ENCODE data around the gene KDM7A.
"Not testable (repeated sequence)": the region's sequence is repeated elsewhere in the genome, so short reads cannot be mapped to it uniquely, and the experiment has no call there.

KDM7A gene

GRCh38 chr7:140201393-140201792, 24.6 kb upstream of the KDM7A start:
- DNase-seq, result no peak

DNA sequence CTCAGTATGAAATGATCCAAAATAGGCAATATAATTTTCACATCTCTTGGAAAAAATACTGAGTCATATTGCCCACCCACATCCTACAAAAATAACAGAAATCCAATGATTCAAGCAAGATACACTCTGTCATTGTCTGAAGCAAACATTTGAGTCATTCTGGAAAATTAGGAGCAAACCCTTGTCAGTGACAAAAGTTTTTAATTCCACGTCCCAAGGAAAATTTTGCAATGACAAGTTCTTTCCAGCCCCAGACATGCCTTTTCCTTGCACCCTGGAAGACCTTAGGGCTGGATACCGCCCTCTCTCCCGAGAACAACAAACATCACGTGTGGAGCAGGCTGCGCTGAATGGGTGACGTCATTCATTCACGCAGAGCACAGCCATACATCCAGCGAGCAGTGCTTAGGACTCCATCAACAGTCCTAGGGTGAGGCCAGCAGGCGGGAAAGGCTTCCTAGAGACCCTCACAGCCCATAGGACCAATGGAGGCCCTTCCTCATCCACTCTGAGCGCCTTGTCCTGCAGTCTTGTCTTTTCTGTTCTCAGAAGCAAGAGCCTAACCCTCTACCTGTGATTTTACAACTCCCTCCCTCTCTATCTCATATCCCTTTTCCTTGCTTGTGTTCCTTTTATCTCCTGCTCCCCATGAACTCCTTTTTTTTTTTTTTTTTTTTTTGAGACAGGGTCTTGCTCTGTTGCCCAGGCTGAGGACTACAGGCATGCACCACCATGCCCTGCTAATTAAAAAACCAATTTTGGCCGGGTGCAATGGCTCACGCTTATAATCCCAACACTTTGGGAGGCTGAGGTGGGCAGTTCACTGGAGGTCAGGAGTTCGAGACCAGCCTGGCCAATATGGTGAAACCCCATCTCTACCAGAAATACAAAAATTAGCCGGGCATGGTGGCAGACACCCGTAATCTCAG, 23.5 kb upstream of the KDM7A start:
- no peak for DNase-seq

DNA sequence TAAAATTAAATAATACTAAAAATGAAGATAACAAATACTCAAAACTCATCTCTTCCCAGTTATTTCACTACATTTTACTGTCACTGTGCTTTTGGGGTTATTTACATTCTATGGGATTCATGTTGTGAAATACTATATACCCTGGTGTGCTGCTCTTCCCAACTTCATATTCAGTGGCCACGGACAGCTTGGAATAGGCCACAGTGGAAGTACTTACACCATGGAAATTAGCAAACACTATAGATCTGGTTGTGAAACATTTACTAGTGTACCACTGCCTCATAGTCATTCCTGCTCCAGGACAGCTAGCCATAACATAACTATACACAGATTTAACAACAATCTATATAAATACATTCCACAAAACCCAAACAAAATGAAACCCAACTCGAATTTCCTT, 21.2 kb upstream of the KDM7A start:
- DNase-seq, result no peak

DNA sequence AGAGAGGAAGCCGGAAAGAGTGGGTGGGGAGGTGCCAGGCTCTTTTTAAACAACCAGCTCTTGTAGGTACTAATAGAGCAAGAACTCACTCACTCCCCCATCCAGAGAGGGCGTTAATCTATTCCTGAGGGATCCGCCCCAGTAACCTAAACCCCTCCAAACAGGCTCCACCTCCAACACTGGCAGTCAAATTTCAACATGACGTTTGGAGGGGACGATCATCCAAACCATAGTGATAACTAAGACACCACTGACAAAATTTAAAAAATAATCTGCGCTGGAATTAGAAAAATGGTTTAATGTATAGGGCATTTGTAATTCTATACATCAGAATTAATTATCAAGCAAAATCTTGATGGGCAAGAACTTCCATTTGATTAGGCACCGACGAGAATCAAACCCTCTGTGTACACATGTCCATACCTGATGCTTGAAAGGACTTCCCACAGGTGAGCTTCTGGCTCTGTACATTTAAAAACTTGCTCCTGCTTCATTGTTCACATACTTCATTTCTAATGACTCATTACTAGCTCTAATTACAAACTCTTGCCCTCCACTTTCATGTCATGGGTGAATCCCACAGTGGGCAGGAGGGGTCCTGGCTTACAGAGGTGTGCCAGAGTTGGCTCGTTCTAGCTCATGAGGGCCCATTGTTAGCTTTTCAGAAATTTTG, 20.6 kb upstream of the KDM7A start:
- DNase-seq, result no peak

DNA sequence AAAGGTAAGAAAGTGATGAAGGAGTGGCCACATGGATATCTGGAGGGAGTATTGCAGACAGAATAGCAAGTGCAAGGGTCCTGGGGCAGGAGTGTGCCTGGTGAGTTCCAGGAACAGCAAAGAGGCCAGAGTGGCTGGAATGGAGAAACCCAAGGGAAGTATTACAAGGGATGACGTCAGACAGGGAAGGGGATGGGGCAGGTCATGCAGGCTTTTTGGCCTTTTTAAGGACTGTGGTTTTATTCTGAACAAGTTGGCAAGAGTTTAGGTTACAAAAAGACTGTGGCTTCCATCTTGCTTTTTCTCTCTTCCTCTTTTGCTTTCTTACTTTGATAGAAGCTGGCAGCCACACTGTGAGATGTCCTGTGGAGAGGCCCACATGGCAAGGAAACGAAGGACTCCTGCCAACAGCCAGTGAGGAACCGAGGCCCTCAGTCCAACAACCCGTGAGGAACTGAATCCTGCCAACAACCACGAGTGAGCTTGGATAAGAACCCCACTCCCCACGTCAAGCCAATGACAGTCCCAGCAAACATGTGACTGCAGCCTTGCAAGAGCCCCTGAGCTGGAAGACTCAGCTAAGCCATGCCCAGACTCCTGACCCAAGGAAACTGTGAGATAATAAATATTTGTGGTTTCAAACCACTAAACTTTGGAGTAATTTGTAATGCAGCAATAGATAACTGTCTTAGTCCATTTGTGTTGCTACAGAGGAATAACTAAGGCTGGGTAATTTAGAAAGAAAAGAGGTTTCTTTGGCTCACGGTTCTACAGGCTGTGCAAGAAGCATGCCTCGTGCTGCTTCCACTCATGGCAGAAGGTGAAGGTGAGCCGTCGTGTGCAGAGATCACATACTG, 19.8 kb upstream of the KDM7A start:
- no peak for DNase-seq

GRCh38 chr7:140195859-140196258, 19.1 kb upstream of the KDM7A start:
- no peak for DNase-seq

DNA sequence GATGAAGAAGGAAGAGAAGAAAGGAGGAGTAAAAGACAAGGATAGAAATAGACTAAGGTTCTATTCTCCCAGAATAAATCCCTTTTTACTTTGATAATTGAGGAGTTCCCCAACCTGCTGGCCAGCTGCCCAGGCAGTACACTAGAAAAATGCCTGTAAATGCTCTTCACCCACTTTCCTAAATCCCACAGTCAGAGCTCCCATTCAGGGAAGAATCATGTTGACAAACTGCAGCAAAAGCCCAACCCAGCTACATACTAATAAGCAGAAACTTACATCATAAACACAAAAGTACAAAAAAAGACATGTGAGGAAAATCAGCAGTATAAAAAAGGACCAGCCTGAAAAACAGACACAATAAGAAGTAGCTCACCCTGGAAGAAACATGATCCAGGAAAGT, 15.8 kb upstream of the KDM7A start:
- no peak for DNase-seq

- no peak for DNase-seq
Observed at GRCh38 chr7:140192176-140192575, 15.4 kb upstream of the KDM7A start.

- no peak for DNase-seq
Observed at GRCh38 chr7:140190588-140190987, 13.8 kb upstream of the KDM7A start.

- DNase-seq, result no peak
Observed at GRCh38 chr7:140189917-140190316, 13.1 kb upstream of the KDM7A start.

DNA sequence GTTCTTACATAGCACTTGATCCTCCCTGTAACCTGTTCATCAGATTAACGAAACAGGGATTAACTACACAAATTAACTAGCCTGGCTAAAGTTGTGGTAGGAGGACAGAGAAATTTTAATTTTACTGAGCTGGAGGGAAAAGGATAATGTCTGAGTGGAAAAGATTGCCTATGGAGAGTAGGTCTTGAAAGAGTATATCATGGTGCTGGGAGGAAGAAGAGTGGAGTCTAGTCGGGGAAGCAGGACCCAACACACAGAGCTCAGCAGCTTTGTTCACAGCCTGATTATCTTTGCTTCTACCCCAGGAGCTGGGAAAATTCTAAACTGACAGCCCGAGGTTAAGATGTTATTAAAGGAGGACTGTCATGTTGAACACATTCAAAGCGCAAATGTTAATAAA, 6.1 kb upstream of the KDM7A start:
- DNase-seq, result no peak

DNA sequence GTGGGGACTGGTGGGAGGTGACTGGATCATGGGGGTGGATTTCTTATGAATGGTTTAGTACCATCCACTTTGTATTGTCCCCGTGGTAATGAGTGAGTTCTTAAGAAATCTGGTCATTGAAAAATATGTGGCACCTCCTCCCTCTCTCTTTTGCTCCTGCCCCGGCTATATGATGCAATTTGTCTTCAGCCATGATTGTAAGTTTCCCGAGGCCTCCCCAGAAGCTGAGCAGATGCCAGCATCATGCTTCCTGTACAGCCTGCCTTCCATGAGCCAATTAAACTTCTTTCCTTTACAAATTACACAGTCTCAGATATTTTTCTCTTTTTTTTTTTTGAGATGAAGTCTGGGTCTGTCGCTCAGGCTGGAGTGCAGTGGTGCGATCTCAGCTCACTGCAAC, 2.6 kb upstream of the KDM7A start:
- no peak for DNase-seq

DNA sequence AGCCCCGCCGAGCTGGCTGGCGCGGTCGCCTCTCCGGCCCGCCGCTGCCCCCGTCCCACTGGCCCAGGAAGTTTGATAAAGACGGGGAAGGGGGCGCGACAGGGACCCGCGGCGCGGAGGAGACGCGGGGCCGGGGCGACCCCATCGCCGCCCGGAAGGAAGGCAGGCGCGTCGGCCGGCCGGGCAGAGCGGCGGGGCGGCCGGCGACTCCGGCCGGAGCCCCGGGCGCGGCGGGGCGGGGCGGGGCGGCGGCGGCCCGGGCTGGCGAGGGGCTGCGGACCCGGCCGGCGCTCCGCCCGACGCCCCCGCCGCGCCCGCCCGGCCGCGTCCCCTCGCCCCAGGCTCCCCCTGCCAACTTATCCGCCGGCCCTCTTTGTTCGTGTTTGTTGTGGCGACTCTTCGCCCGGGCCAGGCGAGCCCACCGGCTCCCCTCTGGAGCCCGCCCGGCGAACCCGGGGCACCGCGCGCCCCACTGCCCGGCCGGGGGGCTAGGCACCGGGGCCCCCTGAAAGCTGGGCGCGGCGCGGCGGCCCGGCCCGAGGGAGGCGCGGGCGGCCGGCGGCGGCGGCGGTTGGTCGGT, 571 bp downstream of the KDM7A start:
- no peak for DNase-seq

DNA sequence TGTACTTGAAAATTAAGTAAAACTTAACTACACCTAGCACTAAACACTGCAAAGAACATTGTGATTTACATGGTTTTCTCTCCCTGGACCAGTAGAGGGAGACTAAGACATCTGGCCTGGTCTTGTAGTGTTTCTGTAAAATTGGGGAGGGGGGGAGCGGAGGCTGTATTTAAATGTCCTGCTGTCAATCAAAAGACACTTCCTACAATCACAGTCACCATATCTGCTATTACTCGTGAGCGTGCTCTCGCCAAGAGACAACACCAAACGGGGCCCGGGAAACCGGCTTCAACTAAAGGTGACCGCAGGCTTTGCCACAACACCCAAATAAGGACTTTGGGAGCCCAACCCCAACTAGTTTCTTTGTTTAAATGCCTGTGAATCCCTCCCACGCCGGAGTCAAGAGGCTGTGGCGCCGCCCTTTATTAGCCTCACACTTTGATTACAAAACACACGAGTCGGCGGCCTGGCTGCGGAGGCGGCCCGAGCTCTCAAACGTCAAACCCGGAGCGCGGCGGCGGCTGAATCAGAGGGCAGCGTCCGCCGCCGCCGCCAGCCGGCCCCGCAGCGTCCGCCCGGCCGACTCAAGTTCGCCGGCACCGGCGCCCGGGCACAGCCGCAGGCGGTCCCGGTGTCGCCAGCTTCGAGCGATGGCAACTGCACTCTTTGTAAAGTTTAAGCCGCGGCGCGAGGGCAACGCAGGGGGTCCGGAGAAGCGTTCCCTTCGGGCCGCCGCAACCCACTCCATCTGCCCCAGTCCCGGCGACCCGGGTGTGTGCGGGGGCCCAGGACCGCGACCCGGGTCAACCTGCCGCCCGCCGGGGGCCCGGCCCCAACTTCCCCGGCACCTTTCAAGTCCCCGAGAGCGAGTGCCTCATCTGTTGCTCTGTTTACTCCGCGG, 1.3 kb downstream of the KDM7A start:
- peak; percentile 97 for DNase-seq

- DNase-seq, result no peak
Observed at GRCh38 chr7:140174217-140174616, 2.6 kb downstream of the KDM7A start.

DNA sequence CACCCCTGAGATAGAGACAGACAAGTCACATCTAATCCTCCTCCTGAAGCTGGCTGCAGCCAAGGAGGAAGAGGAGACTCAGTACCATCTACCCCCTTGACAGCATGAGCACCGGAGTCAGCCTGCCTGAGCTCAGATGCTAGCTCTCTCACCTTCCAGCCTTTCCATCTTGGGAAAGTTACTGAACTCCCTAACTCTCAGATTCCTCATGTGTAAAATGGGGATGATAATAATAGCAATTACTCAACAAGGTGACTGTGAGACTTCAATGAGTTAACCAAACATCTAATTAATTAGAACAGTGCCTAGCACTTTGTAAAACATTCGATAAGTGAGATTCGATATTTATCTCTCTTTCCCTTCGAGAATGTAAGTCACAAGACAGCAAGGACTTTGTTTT, 6.4 kb downstream of the KDM7A start:
- DNase-seq, result no peak

GRCh38 chr7:140168816-140169215, 8.0 kb downstream of the KDM7A start:
- no peak for DNase-seq

- DNase-seq, result no peak
Observed at GRCh38 chr7:140165422-140165821, 11.4 kb downstream of the KDM7A start.

DNA sequence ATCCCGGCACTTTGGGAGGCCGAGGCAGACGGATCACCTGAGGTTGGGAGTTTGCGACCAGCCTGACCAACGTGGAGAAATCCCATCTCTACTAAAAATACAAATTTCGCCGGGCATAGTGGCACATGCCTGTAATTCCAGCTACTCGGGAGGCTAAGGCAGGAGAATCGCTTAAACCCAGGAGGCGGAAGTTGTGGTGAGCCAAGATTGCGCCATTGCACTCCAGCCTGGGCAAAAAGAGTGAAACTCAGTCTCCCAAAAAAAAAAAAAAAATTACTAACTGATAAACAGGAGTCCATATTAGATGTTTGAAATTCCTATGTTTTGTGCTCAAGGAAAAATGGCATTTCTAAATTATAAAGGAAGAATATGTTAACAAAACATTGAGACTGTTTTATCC, 14.7 kb downstream of the KDM7A start:
- not testable (repeated sequence) for DNase-seq

GRCh38 chr7:140161047-140161446, 15.7 kb downstream of the KDM7A start:
- DNase-seq, result no peak

DNA sequence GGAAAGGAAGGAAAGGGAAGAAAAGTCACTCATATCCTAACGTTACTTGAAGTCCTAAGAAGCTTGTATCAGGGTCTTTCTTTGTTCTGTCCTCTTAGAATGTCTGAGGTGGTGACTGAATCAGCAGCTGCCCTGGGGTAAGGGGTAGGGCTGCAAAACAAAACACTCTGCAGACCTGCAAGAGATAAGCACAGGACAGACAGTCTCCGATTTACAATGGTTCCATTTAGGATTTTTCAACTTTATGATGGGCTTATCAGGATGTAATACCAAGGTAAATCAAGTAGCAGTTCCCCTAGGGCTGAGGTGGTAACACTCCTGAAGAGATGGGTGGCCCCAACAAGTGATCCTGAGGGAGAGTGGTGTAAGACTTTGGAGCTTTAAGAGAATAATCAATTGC, 16.5 kb downstream of the KDM7A start:
- no peak for DNase-seq

DNA sequence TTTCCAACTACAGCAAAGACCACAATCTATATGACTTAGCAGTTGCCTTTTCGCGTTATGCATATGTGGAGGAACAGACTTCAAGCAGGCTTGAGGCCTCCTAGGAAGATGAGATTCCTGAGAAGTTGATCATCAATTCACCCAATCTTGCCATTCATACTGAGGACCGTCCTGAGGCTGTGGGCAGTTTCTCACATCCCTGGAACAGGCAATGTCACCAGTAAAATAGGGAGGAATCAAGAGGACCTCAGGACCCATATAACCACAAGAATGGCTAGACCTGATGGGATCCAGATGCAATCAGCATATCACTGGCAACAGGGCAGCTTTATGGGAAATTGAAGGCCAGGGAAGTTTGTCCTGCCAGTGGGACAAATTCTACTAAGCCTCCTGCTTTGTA, 17.3 kb downstream of the KDM7A start:
- no peak for DNase-seq
